ENCODE results near the gene TRIM54.
"Not testable (repeated sequence)": the region's sequence is repeated elsewhere in the genome, so short reads cannot be mapped to it uniquely, and the experiment has no call there.

DNA sequence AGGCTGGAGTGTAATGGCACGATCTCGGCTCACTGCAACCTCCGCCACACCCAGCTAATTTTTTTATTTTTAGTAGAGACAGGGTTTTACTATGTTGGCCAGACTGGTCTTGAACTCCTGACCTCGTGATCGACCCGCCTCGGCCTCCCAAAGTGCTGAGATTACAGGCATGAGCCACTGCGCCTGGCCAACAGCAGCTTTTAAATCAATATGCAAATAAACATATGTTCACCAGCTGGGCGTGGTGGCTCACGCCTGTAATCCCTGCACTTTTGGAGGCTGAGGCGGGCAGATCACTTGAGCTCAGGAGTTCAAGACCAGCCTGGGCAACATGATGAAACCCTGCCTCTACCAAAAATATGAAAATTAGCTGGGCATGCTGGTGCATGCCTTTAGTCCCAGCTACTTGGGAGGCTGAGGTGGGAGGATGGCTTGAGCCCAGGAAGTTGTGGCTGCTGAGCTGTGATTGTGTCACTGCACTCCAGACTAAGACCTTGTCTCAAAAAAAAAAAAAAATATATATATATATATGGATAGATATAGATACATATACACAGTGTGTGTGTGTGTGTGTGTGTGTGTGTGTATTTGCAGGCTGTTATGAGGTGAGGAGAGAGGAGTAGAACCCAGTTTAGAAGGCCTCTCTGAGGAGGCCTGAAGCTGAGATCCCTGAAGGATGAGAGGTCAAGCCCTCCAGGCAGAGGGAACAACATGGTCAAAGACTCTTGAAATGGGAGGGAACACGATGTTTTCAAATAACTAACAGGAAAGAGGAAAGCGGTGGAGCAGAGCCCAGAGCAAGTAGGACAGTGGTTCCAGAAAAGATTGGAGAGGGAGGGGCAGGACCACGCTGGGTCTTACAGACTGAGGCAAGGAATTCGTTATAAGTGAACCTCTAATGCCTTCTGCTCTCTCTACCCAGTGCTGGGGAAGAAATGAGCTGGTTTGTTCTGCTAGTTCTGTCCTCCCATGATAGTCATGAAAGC lies 9.4 kb upstream of the TRIM54 start:
- TF ChIP-seq FOXK2 (IDR thresholded peaks at IDR 0.05); ELF4 (IDR thresholded peaks at IDR 0.05); FOXM1 (IDR thresholded peaks at IDR 0.05; ENCODE audit: borderline replicate concordance); ZNF384 (IDR thresholded peaks at IDR 0.05); BHLHE40 (IDR thresholded peaks at IDR 0.05; ENCODE audit: borderline replicate concordance); SUZ12 (IDR thresholded peaks at IDR 0.05); HDGF (IDR thresholded peaks at IDR 0.05; ENCODE audit: borderline replicate concordance): not testable (repeated sequence)

Data from HEK293T (cell line).